T-helper 17 cell (primary cell): ENCODE results near the gene MFSD6L. TPM values are rescaled to one million over a fixed set of nuclear protein-coding genes. Genes with fewer than 3 reads are reported as not detected.
A peak's percentile ranks its signal among the peaks of the same experiment; 100 is the strongest.

Experiments
- ATAC-seq: fragments of 150-1000 bp; cut with Tn5 transposase; 2 replicates; pipeline ENCODE4 v1.10.0; 2021; ENCODE audit warnings: mild to moderate bottlenecking, moderate library complexity
- DNase-seq, 3 donors: peaks; one replicate each; pipeline versions ENCODE4 v3.0.0 to v3.0.0-alpha.2; 2020 to 2021
- H3K9me3 ChIP-seq: one replicate; pipeline ENCODE4 v1.7.0; 2013; ENCODE audit warnings: low read length, mild to moderate bottlenecking; ENCODE audit not compliant: control insufficient read depth, poor library complexity, severe bottlenecking
- H3K27ac Mint-ChIP-seq: one replicate; pipeline ENCODE4 v1.8.0; 2022; ENCODE audit warnings: mild to moderate bottlenecking, moderate library complexity, mixed read lengths
- H3K27me3 Mint-ChIP-seq: one replicate; pipeline ENCODE4 v1.8.0; 2022; ENCODE audit warnings: mixed read lengths
- H3K36me3 Mint-ChIP-seq: one replicate; pipeline ENCODE4 v1.8.0; 2022; ENCODE audit warnings: low read depth, mixed read lengths
- H3K4me1 Mint-ChIP-seq: one replicate; pipeline ENCODE4 v1.8.0; 2022; ENCODE audit warnings: mild to moderate bottlenecking, mixed read lengths
- H3K4me3 Mint-ChIP-seq: one replicate; pipeline ENCODE4 v1.8.0; 2022; ENCODE audit warnings: mild to moderate bottlenecking, moderate library complexity, mixed read lengths
- total RNA-seq, 4 donors: library from RNA in 2 of 4; stranded (reverse) in 2 of 4; gene quantifications; one replicate each; pipeline ENCODE4 v1.2.3 and lab custom pipeline; 2022 to 2026

The MFSD6L gene
- total RNA-seq, 2 donors from 2014 or later = not detected

DNA sequence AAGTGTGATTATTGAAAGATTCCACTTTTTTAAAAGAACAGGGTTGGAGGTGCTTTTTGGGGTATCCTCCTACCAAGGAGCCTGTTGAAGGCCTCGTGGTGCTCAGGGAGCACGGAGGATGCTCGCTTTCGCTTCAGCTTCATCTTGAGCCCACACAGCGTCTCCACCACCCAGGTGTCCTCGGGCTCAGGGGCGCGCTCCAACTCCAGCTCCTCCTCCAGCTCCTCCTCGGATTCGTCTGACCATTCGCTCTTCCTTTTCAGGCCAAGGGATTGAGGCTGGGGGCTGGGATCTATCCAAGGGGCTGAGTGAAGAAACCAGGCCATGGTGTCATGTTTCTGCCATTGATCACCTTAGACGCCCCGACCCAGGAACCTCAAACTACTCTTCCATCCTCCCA, 42.0 kb downstream of the MFSD6L start:
- peaks cover 17% of the 10 kb centered on the region for H3K36me3 Mint-ChIP-seq
- H3K4me3 Mint-ChIP-seq = no peak overlapping the region
- peaks cover 68% of the 10 kb centered on the region for H3K27me3 Mint-ChIP-seq
- ATAC-seq = no peak
- no peak for DNase-seq
- H3K4me1 Mint-ChIP-seq = peaks cover 3% of the 10 kb centered on the region
- no peak overlapping the region for H3K27ac Mint-ChIP-seq
- H3K9me3 ChIP-seq = no peaks in the 10 kb centered on the region

DNA sequence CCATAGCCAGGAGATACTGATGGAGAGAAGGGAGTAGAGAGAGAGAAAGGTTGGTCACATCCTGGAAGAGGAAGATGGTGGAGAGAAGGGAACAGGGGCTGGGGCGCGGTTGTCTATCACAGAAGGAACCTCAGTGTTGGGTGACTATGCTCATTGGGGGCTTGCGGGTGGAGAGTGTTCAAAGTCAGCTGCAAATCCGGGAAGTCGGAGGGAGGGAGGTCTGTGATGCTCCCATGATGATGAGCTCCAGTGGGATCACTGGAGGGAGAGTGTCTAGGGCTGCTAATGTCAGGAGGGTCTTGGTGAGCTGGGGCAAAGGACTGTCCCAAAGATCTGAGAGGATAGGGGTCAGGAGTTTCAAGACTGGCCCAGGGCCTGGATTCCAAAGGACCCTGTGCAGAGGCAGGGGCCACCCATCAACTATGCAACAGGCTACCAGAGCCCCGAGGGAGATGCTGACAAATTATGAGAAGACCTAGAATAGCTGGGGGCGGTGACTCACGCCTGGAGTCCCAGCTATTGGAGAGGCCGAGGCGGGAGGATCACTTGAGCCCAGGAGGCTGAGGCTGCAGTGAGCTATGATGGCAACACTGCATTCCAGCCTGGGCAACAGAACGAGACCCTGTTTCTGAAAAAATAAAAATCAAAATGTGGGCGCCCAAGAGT, 43.4 kb downstream of the MFSD6L start:
- H3K4me1 Mint-ChIP-seq = peaks cover 3% of the 10 kb centered on the region
- peak overlapping the region; percentile 32 for H3K27ac Mint-ChIP-seq
- H3K27me3 Mint-ChIP-seq = peaks cover 55% of the 10 kb centered on the region
- peaks cover 17% of the 10 kb centered on the region for H3K36me3 Mint-ChIP-seq
- no peak for ATAC-seq
- no peak overlapping the region for H3K4me3 Mint-ChIP-seq
- DNase-seq = no peak
- H3K9me3 ChIP-seq = no peaks in the 10 kb centered on the region

DNA sequence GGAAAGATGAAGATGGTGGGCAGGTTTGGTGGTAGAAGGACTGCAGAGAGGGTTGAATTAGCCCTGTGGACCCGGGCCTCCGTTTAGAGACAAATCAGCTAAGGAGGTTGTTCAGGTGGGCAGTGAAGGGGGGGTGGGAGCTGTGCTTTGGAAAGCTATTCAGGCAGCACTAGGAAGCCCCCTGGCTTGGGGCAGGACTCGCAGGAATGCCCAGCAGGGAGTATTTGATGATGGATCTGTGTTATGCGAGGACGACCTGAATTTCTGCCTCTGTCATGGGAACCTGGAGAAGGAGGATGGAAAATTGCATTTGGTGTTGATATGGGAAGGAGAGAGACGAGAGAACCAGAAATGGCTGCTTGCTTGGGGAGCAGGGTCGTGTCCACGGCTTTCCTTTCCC, 44.3 kb downstream of the MFSD6L start:
- H3K36me3 Mint-ChIP-seq = peaks cover 17% of the 10 kb centered on the region
- ATAC-seq (no peak), DNase-seq (no peak)
- no peaks in the 10 kb centered on the region for H3K9me3 ChIP-seq
- no peak overlapping the region for H3K27ac Mint-ChIP-seq
- peaks cover 3% of the 10 kb centered on the region for H3K4me1 Mint-ChIP-seq
- H3K27me3 Mint-ChIP-seq = peaks cover 46% of the 10 kb centered on the region
- no peak overlapping the region for H3K4me3 Mint-ChIP-seq

DNA sequence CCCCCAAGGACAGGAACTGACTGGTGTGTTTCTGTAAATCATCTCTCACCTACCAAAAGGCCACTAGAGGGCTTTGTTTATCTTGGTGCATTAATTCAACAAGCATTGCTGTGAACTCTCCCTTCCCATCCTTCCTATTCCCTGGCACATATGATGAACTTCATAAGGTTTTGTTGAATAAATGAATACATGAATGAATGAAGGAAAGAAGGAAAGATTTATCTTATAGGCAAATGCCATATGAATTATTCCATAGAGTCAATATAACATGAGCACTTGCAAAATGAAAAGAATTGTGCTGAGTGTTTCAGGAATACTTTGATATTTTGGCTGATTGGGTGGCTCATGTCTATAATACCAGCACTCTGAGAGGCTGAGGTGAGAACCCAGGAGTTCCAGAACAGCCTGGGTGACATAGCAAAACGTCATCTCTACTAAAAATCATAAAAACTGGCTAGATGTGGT, 45.2 kb downstream of the MFSD6L start:
- H3K9me3 ChIP-seq = no peaks in the 10 kb centered on the region
- Mint-ChIP-seq H3K27me3 (peaks cover 45% of the 10 kb centered on the region), H3K27ac (no peak overlapping the region), H3K4me1 (peaks cover 3% of the 10 kb centered on the region), H3K4me3 (no peak overlapping the region), H3K36me3 (peaks cover 20% of the 10 kb centered on the region)
- no peak for ATAC-seq
- no peak for DNase-seq

DNA sequence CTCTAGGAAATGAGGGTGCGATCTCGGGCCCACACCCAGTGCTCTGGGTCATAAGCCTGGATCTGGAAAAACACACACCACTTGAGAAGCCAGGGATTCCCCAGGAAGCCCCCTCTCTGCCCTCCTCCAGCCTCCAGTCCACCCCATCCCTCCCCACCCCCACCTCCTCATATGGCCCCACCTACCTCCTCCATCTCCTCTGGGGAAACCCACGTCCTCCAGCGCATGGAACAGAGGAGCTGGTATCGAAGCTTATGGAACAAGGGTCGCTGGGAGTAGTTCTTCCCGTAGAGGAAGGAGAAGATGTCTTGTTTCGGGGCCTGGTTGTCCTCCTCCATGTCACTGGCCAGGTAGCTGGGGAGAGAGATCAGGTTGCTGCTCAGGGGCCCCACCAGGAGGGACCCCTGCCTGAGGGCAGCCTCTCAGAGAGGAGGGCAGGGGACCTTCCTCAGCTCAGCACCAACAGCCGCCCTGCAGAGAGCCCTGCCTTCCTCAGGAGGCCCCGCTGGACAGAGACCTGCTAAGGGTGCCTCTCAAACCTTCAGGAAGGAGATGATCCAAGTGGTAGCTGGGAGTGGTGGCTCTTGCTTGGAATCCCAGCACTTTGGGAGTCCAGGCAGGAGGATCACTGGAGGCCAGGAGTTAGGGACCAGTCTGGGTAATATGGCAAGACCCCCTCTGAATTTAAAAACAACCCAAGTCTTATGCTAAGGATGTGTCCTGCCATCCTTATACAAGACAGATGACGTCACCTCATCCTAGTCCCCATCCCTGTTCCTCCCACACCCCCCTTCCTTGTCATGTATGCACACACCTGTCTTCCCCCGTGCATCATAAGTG, 45.8 kb downstream of the MFSD6L start:
- no peak overlapping the region for H3K4me3 Mint-ChIP-seq
- H3K27ac Mint-ChIP-seq = no peak overlapping the region
- no peak for DNase-seq
- no peaks in the 10 kb centered on the region for H3K9me3 ChIP-seq
- peaks cover 20% of the 10 kb centered on the region for H3K36me3 Mint-ChIP-seq
- peaks cover 4% of the 10 kb centered on the region for H3K4me1 Mint-ChIP-seq
- peaks cover 44% of the 10 kb centered on the region for H3K27me3 Mint-ChIP-seq
- ATAC-seq = no peak

DNA sequence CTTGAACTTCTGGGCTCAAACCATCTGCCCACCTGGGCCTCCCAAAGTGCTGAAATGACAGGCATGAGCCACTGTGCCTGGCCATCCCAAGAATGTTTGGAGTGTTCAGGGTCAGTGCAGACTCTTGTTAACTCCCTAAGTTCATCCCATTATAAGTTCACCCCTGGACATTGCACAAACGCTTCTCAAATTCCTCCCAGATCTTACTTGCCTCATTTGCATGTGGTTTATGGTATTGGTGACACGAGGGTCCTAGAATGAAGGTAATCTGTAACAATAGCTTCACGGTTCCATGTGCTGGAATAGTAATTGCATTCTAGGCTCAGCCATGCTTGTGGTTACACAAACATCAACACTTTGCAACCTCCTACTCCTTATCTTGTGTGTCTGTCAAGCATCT, 49.5 kb downstream of the MFSD6L start:
- Mint-ChIP-seq H3K36me3 (peaks cover 5% of the 10 kb centered on the region), H3K4me1 (peaks cover 9% of the 10 kb centered on the region), H3K27me3 (peaks cover 13% of the 10 kb centered on the region), H3K4me3 (no peak overlapping the region), H3K27ac (peak overlapping the region; percentile 34)
- ATAC-seq (no peak), DNase-seq (no peak)
- no peaks in the 10 kb centered on the region for H3K9me3 ChIP-seq

DNA sequence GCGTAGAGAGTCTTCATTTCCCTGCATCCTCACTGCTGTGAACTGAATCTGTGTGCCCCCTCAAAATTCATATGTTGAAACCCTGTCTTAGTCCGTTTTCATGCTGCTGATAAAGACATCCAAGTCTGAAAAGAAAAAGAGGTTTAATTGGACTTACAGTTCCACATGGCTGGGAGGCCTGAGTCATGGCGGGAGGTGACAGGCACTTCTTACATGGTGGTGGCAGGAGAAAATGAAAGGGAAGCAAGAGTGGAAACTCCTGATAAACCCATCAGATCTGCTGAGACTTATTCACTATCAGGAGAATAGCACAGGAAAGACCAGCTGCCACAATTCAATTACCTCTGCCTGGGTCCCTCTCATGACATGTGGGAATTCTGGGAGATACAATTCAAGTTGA, 51.4 kb downstream of the MFSD6L start:
- Mint-ChIP-seq H3K27ac (no peak overlapping the region), H3K4me3 (no peak overlapping the region), H3K4me1 (peaks cover 9% of the 10 kb centered on the region), H3K36me3 (peaks cover 3% of the 10 kb centered on the region), H3K27me3 (peaks cover 6% of the 10 kb centered on the region)
- no peaks in the 10 kb centered on the region for H3K9me3 ChIP-seq
- DNase-seq (no peak), ATAC-seq (no peak)

Other genes starting within 250 kb of the MFSD6L start
- gene MYH10, start 168.6 kb downstream of the MFSD6L start, total RNA-seq = under 1 TPM; 0.42 to 0.99 TPM
- gene CCDC42, start 54.5 kb downstream of the MFSD6L start, total RNA-seq = under 1 TPM; 0.26 to 0.67 TPM
- gene SPDYE4, start 40.8 kb downstream of the MFSD6L start, total RNA-seq = not detected
- gene PIK3R6, start 68.3 kb upstream of the MFSD6L start, total RNA-seq = under 1 TPM; 0.67 to 0.83 TPM
- 100 to 1,000 TPM; 164 to 177 TPM for gene PIK3R5, start 166.3 kb upstream of the MFSD6L start, total RNA-seq
- gene NTN1, start 222.1 kb upstream of the MFSD6L start, total RNA-seq = under 1 TPM; 0.12 to 0.16 TPM